ENCODE measurements around the gene PRSS8.

GRCh38 chr16:31090540-31090939 lies 45.0 kb downstream of the PRSS8 start:
- TF ChIP-seq, protein P1, sequence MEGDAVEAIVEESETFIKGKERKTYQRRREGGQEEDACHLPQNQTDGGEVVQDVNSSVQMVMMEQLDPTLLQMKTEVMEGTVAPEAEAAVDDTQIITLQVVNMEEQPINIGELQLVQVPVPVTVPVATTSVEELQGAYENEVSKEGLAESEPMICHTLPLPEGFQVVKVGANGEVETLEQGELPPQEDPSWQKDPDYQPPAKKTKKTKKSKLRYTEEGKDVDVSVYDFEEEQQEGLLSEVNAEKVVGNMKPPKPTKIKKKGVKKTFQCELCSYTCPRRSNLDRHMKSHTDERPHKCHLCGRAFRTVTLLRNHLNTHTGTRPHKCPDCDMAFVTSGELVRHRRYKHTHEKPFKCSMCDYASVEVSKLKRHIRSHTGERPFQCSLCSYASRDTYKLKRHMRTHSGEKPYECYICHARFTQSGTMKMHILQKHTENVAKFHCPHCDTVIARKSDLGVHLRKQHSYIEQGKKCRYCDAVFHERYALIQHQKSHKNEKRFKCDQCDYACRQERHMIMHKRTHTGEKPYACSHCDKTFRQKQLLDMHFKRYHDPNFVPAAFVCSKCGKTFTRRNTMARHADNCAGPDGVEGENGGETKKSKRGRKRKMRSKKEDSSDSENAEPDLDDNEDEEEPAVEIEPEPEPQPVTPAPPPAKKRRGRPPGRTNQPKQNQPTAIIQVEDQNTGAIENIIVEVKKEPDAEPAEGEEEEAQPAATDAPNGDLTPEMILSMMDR (conservative IDR thresholded peaks at IDR 0.05; ENCODE audit: low read length): no peak
- TF ChIP-seq EZH2phosphoT487 (IDR thresholded peaks at IDR 0.05; ENCODE audit: borderline replicate concordance): no peak
